GM12801 (cell line): ENCODE results near the gene MYO9A.

Source experiments
- CTCF ChIP-seq: IDR thresholded peaks from one replicate; pipeline ENCODE4 v1.5.1; 2011; ENCODE audit warnings: control low read depth; ENCODE audit not compliant: insufficient read length; ENCODE audit errors: extremely low read depth

Gene MYO9A

GRCh38 chr15:71957026-71957425, 160.9 kb downstream of the MYO9A start:
- TF ChIP-seq CTCF, result no peak

GRCh38 chr15:71951134-71951533, 166.8 kb downstream of the MYO9A start:
- no peak for TF ChIP-seq CTCF

- TF ChIP-seq CTCF, result no peak
These were observed 172.9 kb downstream of the MYO9A start for GRCh38 chr15:71945012-71945411.

- TF ChIP-seq CTCF, result no peak
These were observed 174.1 kb downstream of the MYO9A start for GRCh38 chr15:71943806-71944205.

GRCh38 chr15:71939981-71940588, 177.9 kb downstream of the MYO9A start:
- TF ChIP-seq CTCF, result no peak

- TF ChIP-seq CTCF, result no peak
These were observed 180.2 kb downstream of the MYO9A start for GRCh38 chr15:71937650-71938311.

GRCh38 chr15:71934446-71934845, 183.5 kb downstream of the MYO9A start:
- no peak for TF ChIP-seq CTCF
